Measurements from ENCODE around the gene PLRG1.

GRCh38 chr4:154487145-154487544, 63.1 kb downstream of the PLRG1 start:
- TF ChIP-seq CTCF (IDR thresholded peaks at IDR 0.05) (no peak), EZH2 (IDR thresholded peaks at IDR 0.05) (no peak)

Data from neural progenitor cell (in vitro differentiated cells).